Mucosa of descending colon (tissue), 3 donors: ENCODE data around the gene PRKCZ. TPM values are rescaled to one million over a fixed set of nuclear protein-coding genes. Genes with fewer than 3 reads are reported as not detected.

Source experiments
- ATAC-seq: fragments of 200-7000 bp; cut with Tn5 transposase; one replicate; pipeline ENCODE4 v1.9.1; 2020; ENCODE audit warnings: mild to moderate bottlenecking, moderate library complexity
- DNase-seq, 3 donors: peaks; one replicate each; pipeline ENCODE4 v3.0.0-alpha.2; 2020
- H3K36me3 ChIP-seq: fragments of 200-600 bp; one replicate; pipeline ENCODE4 v1.8.0; 2021; ENCODE audit warnings: low read depth, mild to moderate bottlenecking
- H3K4me1 ChIP-seq: fragments of 200-600 bp; one replicate; pipeline ENCODE4 v1.8.0; 2021; ENCODE audit warnings: low read depth, mild to moderate bottlenecking
- H3K4me3 ChIP-seq: fragments of 200-600 bp; one replicate; pipeline ENCODE4 v1.8.0; 2021; ENCODE audit warnings: mild to moderate bottlenecking
- H3K9me3 ChIP-seq: fragments of 200-600 bp; one replicate; pipeline ENCODE4 v1.8.0; 2021; ENCODE audit warnings: mild to moderate bottlenecking
- CTCF ChIP-seq: fragments of 200-600 bp; IDR thresholded peaks from one replicate; pipeline ENCODE4 v1.8.0; 2022; ENCODE audit warnings: antibody characterized with exemption, mild to moderate bottlenecking
- intact Hi-C, 2 donors: fragments of 100-400 bp; cut with DNase I in 1 of 2; cut with micrococcal nuclease in 1 of 2; formaldehyde crosslinking; loops; one replicate each; pipeline versions ENCODE4 v1.11.0 to v1.11.1; 2022; cut with DNase I, micrococcal nuclease
- total RNA-seq, 3 donors: library from RNA; stranded (reverse); fragmentation: NEBNext Ultra II Directional in 2 of 3; extraction: Animal tissue kit (Norgen Biotek cat#: 25700) in 2 of 3; gene quantifications; one replicate each; pipeline versions ENCODE4 v1.2.1 to v1.2.4, GENCODE V29; 2021 to 2023
- donor health status: DM: no; HTN: no; CAD: no; lungs with moderate emphysema.
- donor health status: DM: no; HTN: no; CAD: no.
- donor health status: DM: no; HTN: yes; CAD: no.

Gene PRKCZ
- total RNA-seq, 3 donors from 2014 or later, result 38.9 to 80.2 (median 53.7) TPM

- intact Hi-C loops, result no loop called here
- no peaks in the 10 kb centered on the region for H3K9me3 ChIP-seq
- no peaks in the 10 kb centered on the region for H3K4me1 ChIP-seq
- TF ChIP-seq CTCF, result no peak
- ATAC-seq (no peak), DNase-seq (no peak)
- H3K4me3 ChIP-seq, result no peak overlapping the region
- no peaks in the 10 kb centered on the region for H3K36me3 ChIP-seq
Observed at GRCh38 chr1:2032737-2033136, 17.5 kb upstream of the PRKCZ start.

- H3K36me3 ChIP-seq, result no peaks in the 10 kb centered on the region
- no peak for ATAC-seq
- TF ChIP-seq CTCF, result no peak
- H3K4me3 ChIP-seq, result no peak overlapping the region
- no peak for DNase-seq
- intact Hi-C loops, result no loop called here
- H3K4me1 ChIP-seq, result no peaks in the 10 kb centered on the region
- no peaks in the 10 kb centered on the region for H3K9me3 ChIP-seq
Observed at GRCh38 chr1:2033165-2033564, 17.0 kb upstream of the PRKCZ start.

GRCh38 chr1:2036287-2036686 lies 13.9 kb upstream of the PRKCZ start:
- Histone ChIP-seq H3K4me3 (no peak overlapping the region), H3K9me3 (no peaks in the 10 kb centered on the region), H3K36me3 (no peaks in the 10 kb centered on the region), H3K4me1 (no peaks in the 10 kb centered on the region)
- no peak for TF ChIP-seq CTCF
- intact Hi-C loops, result no loop called here
- no peak for DNase-seq
- no peak for ATAC-seq

GRCh38 chr1:2037314-2037979 lies 12.8 kb upstream of the PRKCZ start:
- Histone ChIP-seq H3K36me3 (no peaks in the 10 kb centered on the region), H3K4me3 (no peak overlapping the region), H3K9me3 (no peaks in the 10 kb centered on the region), H3K4me1 (no peaks in the 10 kb centered on the region)
- DNase-seq (no peak), ATAC-seq (no peak)
- intact Hi-C loops, result no loop called here
- no peak for TF ChIP-seq CTCF

GRCh38 chr1:2038229-2038628 lies 12.0 kb upstream of the PRKCZ start:
- TF ChIP-seq CTCF, result no peak
- no peak for DNase-seq
- Histone ChIP-seq H3K36me3 (no peaks in the 10 kb centered on the region), H3K4me1 (no peaks in the 10 kb centered on the region), H3K4me3 (no peak overlapping the region), H3K9me3 (no peaks in the 10 kb centered on the region)
- no peak for ATAC-seq
- intact Hi-C loops, result no loop called here

GRCh38 chr1:2039251-2039650 lies 11.0 kb upstream of the PRKCZ start:
- TF ChIP-seq CTCF, result no peak
- intact Hi-C loops, result no loop called here
- H3K36me3 ChIP-seq, result no peaks in the 10 kb centered on the region
- DNase-seq (no peak), ATAC-seq (no peak)
- no peak overlapping the region for H3K4me3 ChIP-seq
- no peaks in the 10 kb centered on the region for H3K9me3 ChIP-seq
- no peaks in the 10 kb centered on the region for H3K4me1 ChIP-seq
